B cell (primary cell): Measurements from ENCODE around the gene H19. TPM values are rescaled to one million over a fixed set of nuclear protein-coding genes. Genes with fewer than 3 reads are reported as not detected.

Source experiments
- ATAC-seq: fragments of 200-7000 bp; cut with Tn5 transposase; one replicate; pipeline ENCODE4 v1.10.0; 2021; ENCODE audit warnings: low read depth, mild to moderate bottlenecking, moderate number of reproducible peaks, moderate library complexity
- CTCF ChIA-PET: fragments of 350-600 bp; sonication (Branson Sonifier 250); formaldehyde crosslinking; loops from one replicate; lab custom pipeline; 2021; ENCODE audit warnings: antibody characterized with exemption, inconsistent platforms; lab: Charles Lee
- POLR2A ChIA-PET: fragments of 350-600 bp; sonication (Branson Sonifier 250); formaldehyde crosslinking; loops from one replicate; lab custom pipeline; 2021; ENCODE audit warnings: antibody characterized with exemption; lab: Charles Lee
- DNase-seq: peaks from one replicate; pipeline ENCODE4 v3.0.0; 2013
- H2AFZ ChIP-seq: 2 replicates; pipeline ENCODE4 v1.6.1; 2012; ENCODE audit warnings: mild to moderate bottlenecking, low read depth, low read length; ENCODE audit not compliant: insufficient read depth, poor library complexity, severe bottlenecking
- H3K27ac ChIP-seq, 2 donors: 1 replicate in 1 of 2; 2 replicates in 1 of 2; pipeline ENCODE4 v1.5.1; 2012 to 2013; ENCODE audit warnings: low read length in 2 of 2, mild to moderate bottlenecking in 2 of 2, moderate library complexity in 1 of 2
- H3K27me3 ChIP-seq, 4 experiments: fragments of 200-600 bp in 1 of 4; sonication (generic) in 1 of 4; replicated peaks in 1 of 4; 1 replicate in 2 of 4; 2 replicates in 2 of 4; pipeline versions ENCODE4 v1.6.1 to v1.7.0; 2013 to 2016; ENCODE audit warnings: low read length in 3 of 4, mild to moderate bottlenecking in 2 of 4, mixed read lengths in 1 of 4, moderate library complexity in 1 of 4; ENCODE audit not compliant: insufficient read depth in 4 of 4, control insufficient read depth in 3 of 4; ENCODE audit errors: control extremely low read depth in 1 of 4
- H3K36me3 ChIP-seq, 2 experiments: replicated peaks in 1 of 2; 1 replicate in 1 of 2; 2 replicates in 1 of 2; pipeline versions ENCODE4 v1.6.1 to v1.7.1; 2013; ENCODE audit warnings: low read length in 1 of 2; ENCODE audit not compliant: insufficient read depth in 2 of 2, control insufficient read depth in 1 of 2; ENCODE audit errors: control extremely low read depth in 1 of 2, extremely low read depth in 1 of 2
- H3K4me1 ChIP-seq, 2 donors: fragments of 200-600 bp in 1 of 2; sonication (generic) in 1 of 2; 1 replicate in 1 of 2; 2 replicates in 1 of 2; pipeline versions ENCODE4 v1.5.1 to v1.6.1; 2013 to 2017; ENCODE audit warnings: low read length in 2 of 2; ENCODE audit not compliant: control insufficient read depth in 2 of 2, insufficient read depth in 2 of 2
- H3K4me2 ChIP-seq: replicated peaks from 2 replicates; pipeline ENCODE3; 2012; ENCODE audit warnings: mild to moderate bottlenecking, low read depth, low read length; ENCODE audit not compliant: poor library complexity, severe bottlenecking
- H3K4me3 ChIP-seq, 5 experiments: fragments of 200-600 bp in 1 of 5; sonication (generic) in 1 of 5; 1 replicate in 3 of 5; 2 replicates in 2 of 5; pipeline versions ENCODE4 v1.5.1 to v1.7.0; 2011 to 2016; ENCODE audit warnings: low read length in 4 of 5, mild to moderate bottlenecking in 4 of 5, low read depth in 2 of 5, control low read depth in 1 of 5, moderate library complexity in 1 of 5; ENCODE audit not compliant: insufficient read depth in 1 of 5; ENCODE audit errors: control extremely low read depth in 1 of 5, extremely low read depth in 1 of 5
- H3K79me2 ChIP-seq: fragments of 200-600 bp; sonication (generic); one replicate; pipeline ENCODE4 v1.6.0; 2016; ENCODE audit warnings: low read length; ENCODE audit not compliant: control insufficient read depth, insufficient read depth
- H3K9ac ChIP-seq: fragments of 200-600 bp; sonication (generic); 2 replicates; pipeline ENCODE4 v1.6.1; 2017; ENCODE audit warnings: mild to moderate bottlenecking, low read length, moderate library complexity
- H3K9me3 ChIP-seq, 3 donors: one replicate each; pipeline versions ENCODE4 v1.6.1 to v1.7.1; 2013; ENCODE audit warnings: low read length in 2 of 3; ENCODE audit not compliant: control insufficient read depth in 2 of 3, insufficient read depth in 1 of 3; ENCODE audit errors: control extremely low read depth in 1 of 3
- H4K20me1 ChIP-seq: 2 replicates; pipeline ENCODE4 v1.6.0; 2012; ENCODE audit warnings: mild to moderate bottlenecking, low read length; ENCODE audit not compliant: insufficient read depth, control insufficient read depth, poor library complexity, severe bottlenecking
- H3K27ac Mint-ChIP-seq: one replicate; pipeline ENCODE4 v1.8.0; 2021; ENCODE audit warnings: mixed read lengths
- H3K27me3 Mint-ChIP-seq: one replicate; pipeline ENCODE4 v1.8.0; 2021; ENCODE audit warnings: mixed read lengths
- H3K4me1 Mint-ChIP-seq: one replicate; pipeline ENCODE4 v1.8.0; 2021; ENCODE audit warnings: mixed read lengths
- H3K4me3 Mint-ChIP-seq: one replicate; pipeline ENCODE4 v1.8.0; 2021; ENCODE audit warnings: mixed read lengths
- H3K9me3 Mint-ChIP-seq: one replicate; pipeline ENCODE4 v1.8.0; 2022; ENCODE audit warnings: mixed read lengths; ENCODE audit not compliant: insufficient read depth
- CTCF ChIP-seq: fragments of 200-600 bp; IDR thresholded peaks from one replicate; pipeline ENCODE4 v1.8.0; 2022; ENCODE audit warnings: antibody characterized with exemption, mild to moderate bottlenecking
- EZH2 ChIP-seq: IDR thresholded peaks from 2 replicates; pipeline ENCODE4 v1.6.1; 2012; ENCODE audit warnings: borderline replicate concordance, low read depth, mild to moderate bottlenecking, moderate library complexity, low read length; ENCODE audit not compliant: insufficient read depth, poor library complexity, severe bottlenecking
- WGBS: methylation state at CpG from one replicate; pipeline ENCODE4 v1.1.5; 2013; ENCODE audit warnings: missing lambda C conversion rate; ENCODE audit not compliant: insufficient coverage; 5-methylcytosine and 5-hydroxymethylcytosine counted together
- intact Hi-C: fragments of 100-400 bp; cut with micrococcal nuclease; formaldehyde crosslinking; loops from one replicate; pipeline ENCODE4 v1.10.0; 2022
- polyA plus RNA-seq: library from polyadenylated mRNA; depleted of rRNA; stranded (reverse); fragments of >200 nt; gene quantifications from 2 replicates; pipeline ENCODE4 v1.2.3, GENCODE V29; 2012
- total RNA-seq, 2 donors: library from RNA; stranded (reverse); fragments of 120-200 nt in 1 of 2; gene quantifications; 1 replicate in 1 of 2; 2 replicates in 1 of 2; pipeline versions ENCODE4 v1.2.3 to v1.2.4, GENCODE V29; 2013 to 2022

H19 gene
- total and polyA plus RNA-seq, 2 donors (not counting 1 experiment from before 2014, with no cell fraction given) = not detected

- Histone ChIP-seq H3K4me3 (no peak overlapping the region), H3K36me3 (no peaks in the 10 kb centered on the region), H3K27ac (no peak overlapping the region), H3K9me3 (no peaks in the 10 kb centered on the region), H3K4me2 (no peak overlapping the region), H4K20me1 (no peaks in the 10 kb centered on the region), H2AFZ (no peak overlapping the region), H3K27me3 (no peaks in the 10 kb centered on the region), H3K4me1 (no peaks in the 10 kb centered on the region), H3K79me2 (no peaks in the 10 kb centered on the region), H3K9ac (no peak overlapping the region)
- ATAC-seq (no peak), DNase-seq (no peak)
- CTCF ChIA-PET = no interaction called here
- intact Hi-C loops = no loop called here
- POLR2A ChIA-PET = no interaction called here
- H3K4me1 Mint-ChIP-seq = no peaks in the 10 kb centered on the region
- H3K27me3 Mint-ChIP-seq = no peaks in the 10 kb centered on the region
- TF ChIP-seq CTCF = no peak
- no peak for TF ChIP-seq EZH2
- no CpG with 5 or more reads among the region's 14 CpGs for WGBS
- H3K4me3 Mint-ChIP-seq = no peak overlapping the region
- H3K27ac Mint-ChIP-seq = no peak overlapping the region
- H3K9me3 Mint-ChIP-seq = no peaks in the 10 kb centered on the region
These were observed 17.4 kb upstream of the H19 start for GRCh38 chr11:2015025-2015424.

- Histone ChIP-seq H3K27me3 (no peaks in the 10 kb centered on the region), H2AFZ (no peak overlapping the region), H3K27ac (no peak overlapping the region), H3K79me2 (no peaks in the 10 kb centered on the region), H4K20me1 (no peaks in the 10 kb centered on the region), H3K9ac (no peak overlapping the region), H3K9me3 (no peaks in the 10 kb centered on the region), H3K4me2 (no peak overlapping the region), H3K4me3 (no peak overlapping the region), H3K36me3 (no peaks in the 10 kb centered on the region), H3K4me1 (no peaks in the 10 kb centered on the region)
- ATAC-seq = no peak
- no peaks in the 10 kb centered on the region for H3K4me1 Mint-ChIP-seq
- no peak overlapping the region for H3K4me3 Mint-ChIP-seq
- H3K9me3 Mint-ChIP-seq = no peaks in the 10 kb centered on the region
- no CpG with 5 or more reads among the region's 25 CpGs for WGBS
- TF ChIP-seq EZH2 (no peak), CTCF (no peak)
- CTCF ChIA-PET = no interaction called here
- no peaks in the 10 kb centered on the region for H3K27me3 Mint-ChIP-seq
- no peak for DNase-seq
- intact Hi-C loops = no loop called here
- H3K27ac Mint-ChIP-seq = no peak overlapping the region
- POLR2A ChIA-PET = no interaction called here
These were observed 14.8 kb upstream of the H19 start for GRCh38 chr11:2012440-2012839.
